Tibial artery (tissue), 4 donors: Measurements from ENCODE around the gene NOB1.

Experiments used
- DNase-seq, 2 donors: peaks; one replicate each; pipeline ENCODE4 v3.0.0-alpha.2; 2019
- H3K27ac ChIP-seq, 2 donors: fragments of 200-600 bp; sonication (generic) in 1 of 2; 1 replicate in 1 of 2; 2 replicates in 1 of 2; pipeline ENCODE4 v1.5.1; 2018 to 2019; ENCODE audit warnings: mild to moderate bottlenecking in 1 of 2
- H3K27me3 ChIP-seq, 2 donors: fragments of 200-600 bp; sonication (generic) in 1 of 2; one replicate each; pipeline versions ENCODE4 v1.5.1 to v1.6.0; 2016 to 2019
- H3K36me3 ChIP-seq, 3 donors: fragments of 200-600 bp; sonication (generic) in 2 of 3; one replicate each; pipeline ENCODE4 v1.5.1; 2016 to 2019; ENCODE audit warnings: mild to moderate bottlenecking in 2 of 3
- H3K4me1 ChIP-seq, 4 donors: fragments of 200-600 bp; sonication (generic) in 2 of 4; 1 replicate in 3 of 4; 2 replicates in 1 of 4; pipeline ENCODE4 v1.5.1; 2016 to 2019
- H3K4me3 ChIP-seq, 2 donors: fragments of 200-600 bp; sonication (generic) in 1 of 2; 1 replicate in 1 of 2; 2 replicates in 1 of 2; pipeline ENCODE4 v1.5.1; 2018 to 2019; ENCODE audit warnings: mild to moderate bottlenecking in 2 of 2
- H3K9me3 ChIP-seq, 3 donors: fragments of 200-600 bp; sonication (generic) in 1 of 3; one replicate each; pipeline ENCODE4 v1.5.1; 2016 to 2019
- intact Hi-C: fragments of 100-400 bp; cut with DNase I; formaldehyde crosslinking; loops from one replicate; pipeline ENCODE4 v1.15.0; 2023; ENCODE audit warnings: low total_unique reads
- TF ChIP-seq, protein P1 (sequence below), 2 experiments: fragments of 200-600 bp in 1 of 2; fragments of 450-650 bp in 1 of 2; IDR thresholded peaks; one replicate each; pipeline ENCODE4 v1.5.1; 2017 to 2019; ENCODE audit warnings: antibody characterized with exemption in 2 of 2, mild to moderate bottlenecking in 1 of 2, moderate library complexity in 1 of 2

Gene NOB1

DNA sequence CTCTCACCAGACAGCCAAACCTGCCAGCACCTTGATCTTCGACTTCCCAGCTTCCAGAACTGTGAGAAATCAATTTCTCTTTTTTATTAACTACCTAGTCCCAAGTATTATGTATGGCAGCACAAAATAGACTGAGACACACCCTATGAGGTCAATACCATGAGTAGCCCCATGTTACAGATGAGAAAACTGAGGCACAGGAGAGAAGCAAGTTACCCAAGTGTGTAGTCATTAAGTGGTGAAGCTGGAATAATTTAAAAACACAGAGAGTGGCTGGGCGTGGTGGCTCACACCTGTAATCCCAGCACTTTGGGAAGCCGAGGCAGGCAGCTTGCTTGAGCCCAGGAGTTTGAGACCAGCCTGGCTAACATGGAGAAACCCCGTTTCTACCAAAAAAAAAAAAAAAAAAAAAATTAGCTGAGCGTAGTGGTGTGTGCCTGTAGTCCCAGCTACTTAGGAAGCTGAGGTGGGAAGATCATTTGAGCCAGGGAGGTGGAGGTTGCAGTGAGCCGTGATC, 33.2 kb downstream of the NOB1 start:
- no peaks in the 10 kb centered on the region for H3K27me3 ChIP-seq
- H3K27ac ChIP-seq, result no peak overlapping the region
- TF ChIP-seq, protein P1, sequence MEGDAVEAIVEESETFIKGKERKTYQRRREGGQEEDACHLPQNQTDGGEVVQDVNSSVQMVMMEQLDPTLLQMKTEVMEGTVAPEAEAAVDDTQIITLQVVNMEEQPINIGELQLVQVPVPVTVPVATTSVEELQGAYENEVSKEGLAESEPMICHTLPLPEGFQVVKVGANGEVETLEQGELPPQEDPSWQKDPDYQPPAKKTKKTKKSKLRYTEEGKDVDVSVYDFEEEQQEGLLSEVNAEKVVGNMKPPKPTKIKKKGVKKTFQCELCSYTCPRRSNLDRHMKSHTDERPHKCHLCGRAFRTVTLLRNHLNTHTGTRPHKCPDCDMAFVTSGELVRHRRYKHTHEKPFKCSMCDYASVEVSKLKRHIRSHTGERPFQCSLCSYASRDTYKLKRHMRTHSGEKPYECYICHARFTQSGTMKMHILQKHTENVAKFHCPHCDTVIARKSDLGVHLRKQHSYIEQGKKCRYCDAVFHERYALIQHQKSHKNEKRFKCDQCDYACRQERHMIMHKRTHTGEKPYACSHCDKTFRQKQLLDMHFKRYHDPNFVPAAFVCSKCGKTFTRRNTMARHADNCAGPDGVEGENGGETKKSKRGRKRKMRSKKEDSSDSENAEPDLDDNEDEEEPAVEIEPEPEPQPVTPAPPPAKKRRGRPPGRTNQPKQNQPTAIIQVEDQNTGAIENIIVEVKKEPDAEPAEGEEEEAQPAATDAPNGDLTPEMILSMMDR (IDR thresholded peaks at IDR 0.05), result no peak
- intact Hi-C loops, result no loop called here
- peaks cover 10 to 20% (median 18%) of the 10 kb centered on the region in 3 donors for H3K36me3 ChIP-seq
- peaks cover 0 to 21% (median 6%) of the 10 kb centered on the region in 4 donors for H3K4me1 ChIP-seq
- H3K4me3 ChIP-seq, result no peak overlapping the region
- no peaks in the 10 kb centered on the region for H3K9me3 ChIP-seq
- peak in 1 of 2 donors; percentile 6 for DNase-seq

DNA sequence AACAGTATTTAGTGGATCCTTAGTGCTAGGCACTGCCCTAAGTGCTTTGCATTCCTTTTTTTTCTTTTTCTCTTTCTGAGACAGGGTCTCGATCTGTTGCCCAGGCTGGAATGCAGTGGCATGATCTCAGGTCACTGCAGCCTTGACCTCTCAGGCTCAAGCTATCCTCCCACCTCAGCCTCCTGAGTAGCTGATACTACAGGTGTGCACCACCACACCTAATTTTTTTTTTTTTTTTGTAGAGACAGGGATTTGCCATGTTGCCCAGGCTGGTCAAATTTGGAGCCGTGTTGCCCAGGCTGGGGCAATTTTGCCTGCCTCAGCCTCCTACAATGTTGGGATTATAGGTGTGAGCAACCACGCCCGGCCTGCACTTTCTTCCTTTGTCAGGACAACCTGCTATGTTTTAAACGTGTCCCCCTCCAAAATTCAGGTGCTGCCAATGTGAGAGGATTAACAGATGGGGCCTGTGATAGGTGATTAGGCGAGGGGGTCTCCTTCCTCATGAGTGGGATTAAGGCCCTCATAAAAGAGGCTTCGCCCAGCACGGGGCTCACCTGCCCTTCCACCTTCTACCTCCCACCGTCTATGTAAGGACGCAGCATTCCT, 33.8 kb downstream of the NOB1 start:
- Histone ChIP-seq H3K4me3 (no peak overlapping the region), H3K9me3 (no peaks in the 10 kb centered on the region), H3K36me3 (peaks cover 11 to 24% (median 20%) of the 10 kb centered on the region in 3 donors), H3K27me3 (no peaks in the 10 kb centered on the region), H3K4me1 (peaks cover 0 to 20% (median 6%) of the 10 kb centered on the region in 4 donors), H3K27ac (no peak overlapping the region)
- peak in 1 of 2 donors; percentile 39 for DNase-seq
- intact Hi-C loops, result no loop called here
- TF ChIP-seq, protein P1 (IDR thresholded peaks at IDR 0.05), result no peak

DNA sequence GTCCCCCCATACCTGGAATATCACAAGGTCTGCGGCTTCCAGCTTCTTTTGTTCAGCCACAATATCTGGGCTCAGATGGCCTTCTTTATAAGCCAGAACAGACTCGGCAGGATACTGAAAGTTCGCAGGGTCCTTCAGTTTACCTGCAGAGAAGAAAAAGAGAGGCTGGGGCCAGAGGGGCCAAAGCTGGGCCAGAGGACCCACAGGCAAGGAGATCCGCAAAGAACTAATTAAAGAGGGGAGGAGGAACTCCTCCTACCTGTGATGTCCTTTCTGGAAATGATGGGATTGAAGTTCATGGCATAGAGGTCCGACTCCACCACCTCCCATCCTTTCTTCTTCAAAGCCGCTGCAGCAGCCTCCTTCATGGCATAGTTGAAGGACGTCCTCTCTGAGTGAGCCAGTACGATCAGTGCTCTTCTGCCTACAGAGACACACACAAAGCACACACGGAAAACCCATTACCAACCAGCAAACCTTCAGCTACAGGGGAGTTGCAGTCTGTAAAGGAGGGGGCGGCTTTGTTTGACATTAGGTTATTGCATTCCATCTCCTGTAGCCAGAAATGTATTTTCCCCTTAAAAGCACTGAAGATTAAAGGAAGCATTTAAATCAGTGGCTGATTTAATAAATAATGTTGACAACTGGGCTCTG, 36.5 kb downstream of the NOB1 start:
- intact Hi-C loops, result no loop called here
- TF ChIP-seq, protein P1 (IDR thresholded peaks at IDR 0.05), result no peak
- peaks cover 12 to 51% (median 44%) of the 10 kb centered on the region in 3 donors for H3K36me3 ChIP-seq
- no peaks in the 10 kb centered on the region for H3K27me3 ChIP-seq
- no peaks in the 10 kb centered on the region for H3K4me1 ChIP-seq
- no peaks in the 10 kb centered on the region for H3K9me3 ChIP-seq
- peak in 1 of 2 donors; percentile 3 for DNase-seq
- no peak overlapping the region for H3K27ac ChIP-seq
- H3K4me3 ChIP-seq, result no peak overlapping the region

DNA sequence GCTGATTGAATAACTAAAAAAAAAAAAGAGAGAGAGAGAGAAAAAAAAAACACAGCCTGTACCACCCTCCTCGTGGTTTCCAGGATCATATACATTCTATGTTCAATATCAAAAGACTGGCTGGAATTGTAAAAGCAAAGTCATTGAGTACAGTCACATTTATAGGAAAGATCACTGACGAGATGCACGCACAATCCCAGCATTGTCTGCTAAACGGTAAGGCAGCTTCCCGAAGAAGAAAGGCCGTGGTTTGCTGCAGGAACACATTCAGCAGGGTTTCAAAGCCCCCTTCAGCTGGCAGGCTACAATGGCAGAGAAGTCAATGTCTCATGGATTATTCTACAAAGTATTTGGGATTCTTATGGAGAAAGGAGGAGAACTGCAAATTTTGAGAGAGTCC, 37.7 kb downstream of the NOB1 start:
- H3K27me3 ChIP-seq, result no peaks in the 10 kb centered on the region
- peaks cover 0 to 6% (median 0%) of the 10 kb centered on the region in 4 donors for H3K4me1 ChIP-seq
- H3K4me3 ChIP-seq, result no peak overlapping the region
- TF ChIP-seq, protein P1 (IDR thresholded peaks at IDR 0.05), result no peak
- intact Hi-C loops, result no loop called here
- no peak overlapping the region for H3K27ac ChIP-seq
- no peak for DNase-seq
- no peaks in the 10 kb centered on the region for H3K9me3 ChIP-seq
- peaks cover 24 to 63% (median 56%) of the 10 kb centered on the region in 3 donors for H3K36me3 ChIP-seq

DNA sequence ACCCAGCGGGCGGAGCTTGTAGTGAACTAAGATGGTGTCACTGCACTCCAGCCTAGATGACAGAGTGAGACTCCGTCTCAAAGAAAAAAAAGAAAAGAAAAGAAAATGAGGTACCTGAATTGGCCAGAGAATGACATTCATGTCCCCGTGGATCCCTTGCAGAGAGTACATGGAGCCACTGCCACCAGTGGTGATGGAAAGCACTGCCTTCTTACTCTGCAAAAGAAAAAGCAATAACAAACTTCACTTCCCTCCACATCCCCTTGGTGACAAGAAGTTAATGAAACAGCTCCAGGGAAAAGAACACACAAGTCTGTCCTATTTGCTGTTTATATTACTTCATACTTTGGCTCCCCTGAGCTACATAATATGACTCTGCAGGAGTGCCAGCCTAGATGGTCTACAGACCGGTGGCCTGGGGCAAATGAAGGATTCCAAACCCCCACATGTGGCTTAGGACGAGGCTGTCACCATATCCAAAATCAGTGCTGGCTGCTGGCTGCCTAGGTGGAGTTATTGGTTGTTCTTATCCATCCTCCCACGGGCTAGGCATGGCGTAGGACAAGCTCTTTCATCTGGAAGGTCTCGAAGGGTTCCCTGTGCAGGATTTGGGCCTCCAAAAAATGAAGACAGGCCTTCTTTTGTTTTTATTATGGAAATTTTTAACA, 41.7 kb downstream of the NOB1 start:
- H3K4me3 ChIP-seq, result no peak overlapping the region
- H3K27ac ChIP-seq, result no peak overlapping the region
- intact Hi-C loops, result no loop called here
- peaks cover 0 to 19% (median 3%) of the 10 kb centered on the region in 4 donors for H3K4me1 ChIP-seq
- DNase-seq, result peak in 1 of 2 donors; percentile 25
- TF ChIP-seq, protein P1 (IDR thresholded peaks at IDR 0.05), result no peak
- no peaks in the 10 kb centered on the region for H3K9me3 ChIP-seq
- no peaks in the 10 kb centered on the region for H3K27me3 ChIP-seq
- H3K36me3 ChIP-seq, result peaks cover 25 to 74% (median 62%) of the 10 kb centered on the region in 3 donors
